GM11168 (cell line): ENCODE results near the gene CSRNP3.

ENCODE experiments used
- in situ Hi-C: fragments of 300-500 bp; cut with MboI; formaldehyde crosslinking; loops from one replicate; pipeline ENCODE4 v1.12.0; 2022; ENCODE audit warnings: low sequenced_read_pairs; ENCODE audit not compliant: unreplicated experiment

CSRNP3 gene

DNA sequence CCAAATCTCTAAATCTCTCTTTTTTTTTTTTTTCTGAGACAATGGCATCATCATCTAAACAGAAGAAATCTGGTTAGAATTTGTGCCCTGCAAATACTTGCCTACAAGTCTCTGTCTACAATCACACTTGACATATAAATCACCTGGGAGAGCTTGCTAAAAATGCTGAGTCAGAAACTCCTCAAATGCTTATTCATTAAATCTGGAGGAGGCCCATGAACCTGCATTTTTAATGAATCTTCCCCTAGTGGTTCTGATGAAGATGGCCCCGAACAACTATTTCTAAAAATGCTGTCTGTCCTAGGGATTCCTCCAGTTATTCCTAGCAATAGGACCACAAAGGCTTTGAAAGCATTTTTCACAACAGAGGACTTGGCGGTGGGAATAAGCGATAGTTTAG, 1.6 kb upstream of the CSRNP3 start:
- in situ Hi-C loops: no loop called here

GRCh38 chr2:165470361-165470760, 863 bp downstream of the CSRNP3 start:
- in situ Hi-C loops: no loop called here

DNA sequence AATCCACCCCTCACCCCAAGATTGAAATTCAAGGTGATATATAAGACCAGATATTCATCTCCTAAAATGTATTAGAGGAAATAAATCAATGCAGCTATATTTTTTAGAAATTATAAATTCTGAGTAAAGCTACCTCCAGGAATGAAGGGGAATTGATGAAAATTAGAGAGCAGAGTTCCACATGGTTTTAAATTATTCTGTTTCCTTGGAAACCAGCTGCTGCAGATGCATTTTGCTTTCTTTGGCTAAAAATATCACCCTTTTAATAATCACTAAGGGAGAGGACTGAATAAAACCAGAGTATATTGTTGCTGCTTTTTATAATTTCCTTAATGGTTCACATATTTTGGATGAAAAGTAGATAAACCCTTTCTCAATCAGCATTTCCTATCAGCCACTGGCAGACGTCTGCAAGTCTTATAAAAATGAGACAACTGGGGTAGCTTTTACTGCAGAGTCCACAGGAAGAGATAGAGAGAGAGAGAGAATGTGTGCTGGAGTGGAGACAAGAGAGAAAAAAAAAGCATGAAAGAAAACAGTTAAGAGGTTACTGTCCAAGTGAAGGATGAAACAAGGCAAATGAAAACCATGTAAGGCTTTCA, 2.0 kb downstream of the CSRNP3 start:
- in situ Hi-C loops: no loop called here

DNA sequence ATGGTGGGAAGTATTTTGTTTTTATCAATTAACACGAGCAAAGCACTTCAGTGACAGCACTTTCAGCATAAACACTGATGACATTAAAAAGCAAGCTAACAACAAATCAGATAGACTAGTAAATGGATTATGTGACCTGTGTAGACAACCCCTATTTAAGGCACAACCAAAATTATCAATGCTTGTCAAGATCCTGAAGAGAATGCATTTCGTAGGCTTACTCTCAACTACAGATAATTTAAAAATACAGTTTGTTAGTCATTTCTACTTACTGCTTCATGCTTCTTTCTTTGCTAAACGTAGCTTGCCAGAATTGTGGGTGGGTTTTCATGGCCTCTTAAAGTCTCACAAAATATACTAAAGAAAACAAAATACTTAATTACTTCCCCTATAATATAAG, 3.4 kb downstream of the CSRNP3 start:
- in situ Hi-C loops: no loop called here

- in situ Hi-C loops: no loop called here
Measured at GRCh38 chr2:165474619-165475276, 5.2 kb downstream of the CSRNP3 start.

DNA sequence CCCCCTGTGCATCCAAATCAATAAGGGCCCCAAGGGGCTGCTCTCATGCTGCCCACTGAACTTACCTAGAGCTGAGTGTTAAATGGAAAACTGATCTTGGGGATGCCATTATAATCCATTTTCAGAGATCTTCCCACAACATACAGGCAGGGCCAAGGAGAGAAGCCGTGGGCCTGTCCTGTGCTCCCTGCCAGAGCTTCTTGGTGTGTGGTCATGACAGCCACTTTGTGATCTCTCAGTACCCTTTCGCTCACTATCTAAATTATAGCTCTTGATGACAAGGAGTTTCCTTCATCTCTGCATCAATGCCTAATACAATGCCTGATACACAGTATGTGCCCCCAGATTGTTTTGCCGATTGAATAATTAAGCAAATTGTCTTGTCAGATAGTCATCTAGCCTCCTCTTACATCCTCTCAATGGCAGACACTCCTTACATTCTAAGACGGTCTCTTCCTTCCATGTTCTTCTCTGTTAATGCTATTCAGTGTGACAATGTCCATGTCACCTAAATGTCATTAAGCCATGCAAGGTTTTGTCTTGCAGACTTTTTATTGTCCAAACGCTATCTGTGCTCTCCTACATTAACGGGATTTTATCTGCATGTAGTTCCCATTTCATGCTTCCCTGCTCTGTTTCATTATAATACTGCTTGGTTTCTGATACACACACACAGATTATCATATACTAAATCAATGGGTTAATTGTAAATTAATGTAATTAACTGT, 5.9 kb downstream of the CSRNP3 start:
- in situ Hi-C loops: no loop called here

GRCh38 chr2:165479856-165480255, 10.4 kb downstream of the CSRNP3 start:
- in situ Hi-C loops: no loop called here

DNA sequence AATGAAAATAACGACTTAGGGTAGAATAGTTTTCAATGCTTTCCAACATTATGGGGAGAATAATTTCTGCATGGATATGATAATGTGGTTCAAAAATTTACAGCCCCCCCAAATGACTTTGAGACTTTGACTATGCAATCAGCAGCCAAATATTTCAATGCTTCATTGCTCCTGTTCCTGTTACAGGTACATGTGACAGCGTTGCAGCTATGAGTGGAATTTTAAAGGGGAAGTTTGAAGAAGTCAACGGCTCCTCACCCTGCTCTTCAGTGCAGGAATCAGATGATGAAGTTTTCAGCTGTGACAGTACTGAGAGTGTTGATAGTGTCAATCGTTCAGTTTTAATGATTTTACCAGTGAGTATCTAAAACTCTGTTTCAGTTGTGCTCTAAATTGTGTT, 25.1 kb downstream of the CSRNP3 start:
- in situ Hi-C loops: no loop called here

- in situ Hi-C loops: no loop called here
Measured at GRCh38 chr2:165497659-165498317, 28.3 kb downstream of the CSRNP3 start.

GRCh38 chr2:165499131-165499530, 29.6 kb downstream of the CSRNP3 start:
- in situ Hi-C loops: no loop called here

GRCh38 chr2:165500001-165500400, 30.5 kb downstream of the CSRNP3 start:
- in situ Hi-C loops: no loop called here

DNA sequence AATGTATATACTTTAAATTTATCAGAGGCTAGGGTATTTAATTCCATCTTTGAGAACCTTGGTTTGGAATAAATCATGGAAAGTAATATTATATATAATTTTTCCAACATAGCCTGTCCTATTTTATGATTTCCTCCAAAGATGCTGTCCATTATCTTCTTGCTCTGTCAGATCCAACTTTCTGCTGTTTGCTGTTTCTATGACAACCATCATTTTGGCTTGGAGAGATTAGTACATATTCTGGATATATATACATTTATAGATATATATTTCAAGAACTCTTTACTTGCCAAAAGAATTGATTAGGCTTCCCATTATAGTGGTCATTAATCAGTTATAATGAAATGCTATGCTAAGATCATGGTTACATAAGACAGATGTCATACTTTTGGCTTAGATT, 31.3 kb downstream of the CSRNP3 start:
- in situ Hi-C loops: no loop called here

- in situ Hi-C loops: no loop called here
Measured at GRCh38 chr2:165505514-165505913, 36.0 kb downstream of the CSRNP3 start.

GRCh38 chr2:165508927-165509326, 39.4 kb downstream of the CSRNP3 start:
- in situ Hi-C loops: no loop called here

- in situ Hi-C loops: no loop called here
Measured at GRCh38 chr2:165513479-165513878, 44.0 kb downstream of the CSRNP3 start.

DNA sequence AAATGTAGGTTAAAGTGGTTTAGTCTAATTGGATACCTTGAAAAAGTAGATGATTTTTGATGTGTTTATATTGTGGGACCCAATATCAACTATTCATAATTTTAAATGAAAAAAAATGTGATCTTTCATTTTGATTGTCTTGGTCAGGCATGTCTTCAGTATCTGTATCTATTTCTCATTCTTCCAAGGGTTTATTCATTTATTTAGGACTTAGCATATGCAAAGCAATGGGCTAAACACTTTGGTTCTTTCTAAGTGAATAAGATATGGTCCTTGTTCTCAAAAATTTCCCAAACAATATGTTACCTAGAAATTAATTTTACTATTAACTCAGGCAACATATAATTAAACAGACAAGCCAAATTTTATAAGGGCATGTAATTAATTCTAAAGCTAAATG, 49.1 kb downstream of the CSRNP3 start:
- in situ Hi-C loops: no loop called here

GRCh38 chr2:165522719-165523118, 53.2 kb downstream of the CSRNP3 start:
- in situ Hi-C loops: no loop called here

- in situ Hi-C loops: no loop called here
Measured at GRCh38 chr2:165524720-165525119, 55.2 kb downstream of the CSRNP3 start.

- in situ Hi-C loops: no loop called here
Measured at GRCh38 chr2:165528691-165529090, 59.2 kb downstream of the CSRNP3 start.

DNA sequence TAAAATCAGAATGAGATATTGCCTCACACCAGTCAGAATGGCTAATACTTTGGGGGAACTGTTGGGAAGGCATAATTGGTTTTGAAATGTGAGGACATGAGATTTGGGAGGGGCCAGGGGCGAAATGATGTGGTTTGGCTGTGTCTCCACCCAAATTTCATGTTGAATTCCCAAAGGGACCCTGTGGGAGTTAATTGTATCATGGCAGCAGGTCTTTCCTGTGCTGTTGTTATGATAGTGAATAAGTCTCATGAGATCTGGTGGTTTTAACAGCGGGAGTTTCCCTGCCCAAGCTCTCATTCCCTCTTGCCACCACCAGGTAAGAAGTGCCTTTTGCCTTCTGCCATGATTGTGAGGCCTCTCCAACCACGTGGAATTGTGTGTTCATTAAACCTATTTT, 59.6 kb downstream of the CSRNP3 start:
- in situ Hi-C loops: no loop called here

DNA sequence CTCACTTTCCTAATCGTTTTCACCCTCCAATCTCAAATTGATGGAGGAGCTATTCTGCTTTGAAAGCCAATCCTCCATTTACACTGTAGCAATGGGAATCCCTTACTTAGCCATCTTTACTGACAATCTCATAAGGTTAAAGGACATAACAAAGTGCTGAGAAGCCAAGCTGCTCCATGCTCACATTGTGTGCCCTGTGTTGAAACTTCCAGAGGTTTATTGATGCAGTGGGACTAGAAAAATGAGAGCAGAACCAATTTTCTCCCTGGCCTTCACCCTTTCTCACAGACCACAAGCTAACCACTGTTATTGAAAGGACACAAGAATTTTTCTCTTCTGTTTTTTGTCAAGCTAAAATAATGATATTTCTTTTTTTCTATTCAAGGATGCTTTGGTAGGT, 63.8 kb downstream of the CSRNP3 start:
- in situ Hi-C loops: no loop called here
